ENCODE results near the gene PRDM16.

The PRDM16 gene

GRCh38 chr1:3094863-3095780 is 26.1 kb downstream of the PRDM16 start:
- Mint-ChIP-seq H3K27ac (no peak overlapping the region), H3K9me3 (no peaks in the 10 kb centered on the region), H3K36me3 (ENCODE audit: insufficient read depth) (peaks cover 5% of the 10 kb centered on the region), H3K4me1 (ENCODE audit: low read depth in 2 of 2) (no peaks in the 10 kb centered on the region), H3K4me3 (no peak overlapping the region), H3K27me3 (peaks cover 5 to 73% of the 10 kb centered on the region in 2 donors)
- DNase-seq (no peak), ATAC-seq (replicated peaks) (no peak)

- H3K27me3 Mint-ChIP-seq, result peaks cover 5 to 79% of the 10 kb centered on the region in 2 donors
- no peak overlapping the region for H3K27ac Mint-ChIP-seq
- ATAC-seq (replicated peaks) (no peak), DNase-seq (no peak)
- H3K9me3 Mint-ChIP-seq, result no peaks in the 10 kb centered on the region
- no peaks in the 10 kb centered on the region for H3K4me1 Mint-ChIP-seq (ENCODE audit: low read depth in 2 of 2)
- H3K4me3 Mint-ChIP-seq, result no peak overlapping the region
- H3K36me3 Mint-ChIP-seq (ENCODE audit: insufficient read depth), result peaks cover 5% of the 10 kb centered on the region
Observed at GRCh38 chr1:3096345-3096744, 27.3 kb downstream of the PRDM16 start.

GRCh38 chr1:3097231-3097630 is 28.2 kb downstream of the PRDM16 start:
- Mint-ChIP-seq H3K4me1 (ENCODE audit: low read depth in 2 of 2) (no peaks in the 10 kb centered on the region), H3K4me3 (no peak overlapping the region), H3K27ac (no peak overlapping the region), H3K36me3 (ENCODE audit: insufficient read depth) (peaks cover 5% of the 10 kb centered on the region), H3K27me3 (peaks cover 5 to 75% of the 10 kb centered on the region in 2 donors), H3K9me3 (no peaks in the 10 kb centered on the region)
- no peak for ATAC-seq (replicated peaks)
- DNase-seq, result no peak

GRCh38 chr1:3097861-3098260 is 28.9 kb downstream of the PRDM16 start:
- Mint-ChIP-seq H3K9me3 (no peaks in the 10 kb centered on the region), H3K36me3 (ENCODE audit: insufficient read depth) (peaks cover 5% of the 10 kb centered on the region), H3K27me3 (peaks cover 5 to 73% of the 10 kb centered on the region in 2 donors), H3K4me1 (ENCODE audit: low read depth in 2 of 2) (no peaks in the 10 kb centered on the region), H3K4me3 (no peak overlapping the region), H3K27ac (no peak overlapping the region)
- ATAC-seq (replicated peaks) (no peak), DNase-seq (no peak)

- H3K36me3 Mint-ChIP-seq (ENCODE audit: insufficient read depth), result peaks cover 5% of the 10 kb centered on the region
- ATAC-seq (replicated peaks), result no peak
- peaks cover 5 to 83% of the 10 kb centered on the region in 2 donors for H3K27me3 Mint-ChIP-seq
- H3K4me3 Mint-ChIP-seq, result no peak overlapping the region
- no peaks in the 10 kb centered on the region for H3K4me1 Mint-ChIP-seq (ENCODE audit: low read depth in 2 of 2)
- H3K27ac Mint-ChIP-seq, result no peak overlapping the region
- DNase-seq, result no peak
- H3K9me3 Mint-ChIP-seq, result no peaks in the 10 kb centered on the region
Observed at GRCh38 chr1:3099861-3100260, 30.9 kb downstream of the PRDM16 start.

- H3K27ac Mint-ChIP-seq, result no peak overlapping the region
- peaks cover 5% of the 10 kb centered on the region for H3K36me3 Mint-ChIP-seq (ENCODE audit: insufficient read depth)
- no peaks in the 10 kb centered on the region for H3K4me1 Mint-ChIP-seq (ENCODE audit: low read depth in 2 of 2)
- peaks cover under 1 to 76% of the 10 kb centered on the region in 2 donors for H3K27me3 Mint-ChIP-seq
- DNase-seq (no peak), ATAC-seq (replicated peaks) (no peak)
- H3K4me3 Mint-ChIP-seq, result no peak overlapping the region
- H3K9me3 Mint-ChIP-seq, result no peaks in the 10 kb centered on the region
Observed at GRCh38 chr1:3101124-3101939, 32.3 kb downstream of the PRDM16 start.

GRCh38 chr1:3102641-3103040 is 33.6 kb downstream of the PRDM16 start:
- no peak overlapping the region for H3K27ac Mint-ChIP-seq
- peaks cover 5% of the 10 kb centered on the region for H3K36me3 Mint-ChIP-seq (ENCODE audit: insufficient read depth)
- DNase-seq (no peak), ATAC-seq (replicated peaks) (no peak)
- no peaks in the 10 kb centered on the region for H3K9me3 Mint-ChIP-seq
- no peak overlapping the region for H3K4me3 Mint-ChIP-seq
- H3K27me3 Mint-ChIP-seq, result peaks cover 0 to 68% of the 10 kb centered on the region in 2 donors
- H3K4me1 Mint-ChIP-seq (ENCODE audit: low read depth in 2 of 2), result no peaks in the 10 kb centered on the region

- Mint-ChIP-seq H3K27me3 (peaks cover 0 to 59% of the 10 kb centered on the region in 2 donors), H3K36me3 (ENCODE audit: insufficient read depth) (no peaks in the 10 kb centered on the region), H3K4me1 (ENCODE audit: low read depth in 2 of 2) (no peaks in the 10 kb centered on the region), H3K27ac (no peak overlapping the region), H3K9me3 (no peaks in the 10 kb centered on the region), H3K4me3 (no peak overlapping the region)
- DNase-seq (no peak), ATAC-seq (replicated peaks) (no peak)
Observed at GRCh38 chr1:3103967-3104677, 35.1 kb downstream of the PRDM16 start.

- Mint-ChIP-seq H3K4me1 (ENCODE audit: low read depth in 2 of 2) (no peaks in the 10 kb centered on the region), H3K27me3 (peaks cover 0 to 56% of the 10 kb centered on the region in 2 donors), H3K27ac (no peak overlapping the region), H3K36me3 (ENCODE audit: insufficient read depth) (no peaks in the 10 kb centered on the region), H3K4me3 (no peak overlapping the region), H3K9me3 (no peaks in the 10 kb centered on the region)
- DNase-seq (no peak), ATAC-seq (replicated peaks) (no peak)
Observed at GRCh38 chr1:3105167-3105863, 36.3 kb downstream of the PRDM16 start.

- H3K36me3 Mint-ChIP-seq (ENCODE audit: insufficient read depth), result no peaks in the 10 kb centered on the region
- no peak overlapping the region for H3K4me3 Mint-ChIP-seq
- DNase-seq (no peak), ATAC-seq (replicated peaks) (no peak)
- no peak overlapping the region for H3K27ac Mint-ChIP-seq
- no peaks in the 10 kb centered on the region for H3K9me3 Mint-ChIP-seq
- no peaks in the 10 kb centered on the region for H3K4me1 Mint-ChIP-seq (ENCODE audit: low read depth in 2 of 2)
- peaks cover 0 to 47% of the 10 kb centered on the region in 2 donors for H3K27me3 Mint-ChIP-seq
Observed at GRCh38 chr1:3106216-3106615, 37.2 kb downstream of the PRDM16 start.

GRCh38 chr1:3107201-3107600 is 38.2 kb downstream of the PRDM16 start:
- Mint-ChIP-seq H3K4me3 (no peak overlapping the region), H3K27me3 (peaks cover 0 to 41% of the 10 kb centered on the region in 2 donors), H3K27ac (no peak overlapping the region), H3K36me3 (ENCODE audit: insufficient read depth) (no peaks in the 10 kb centered on the region), H3K4me1 (ENCODE audit: low read depth in 2 of 2) (no peaks in the 10 kb centered on the region), H3K9me3 (no peaks in the 10 kb centered on the region)
- no peak for ATAC-seq (replicated peaks)
- no peak for DNase-seq

- Mint-ChIP-seq H3K9me3 (no peaks in the 10 kb centered on the region), H3K36me3 (ENCODE audit: insufficient read depth) (no peaks in the 10 kb centered on the region), H3K27ac (no peak overlapping the region), H3K4me1 (ENCODE audit: low read depth in 2 of 2) (no peaks in the 10 kb centered on the region), H3K27me3 (peaks cover 0 to 22% of the 10 kb centered on the region in 2 donors), H3K4me3 (no peak overlapping the region)
- ATAC-seq (replicated peaks), result no peak
- DNase-seq, result no peak
Observed at GRCh38 chr1:3109355-3109754, 40.4 kb downstream of the PRDM16 start.
